Mesenchymal stem cell (in vitro differentiated cells and primary cell): ENCODE data around the gene ERC2.

Experiments
- DNase-seq: peaks from one replicate; pipeline ENCODE4 v3.0.0-alpha.2; 2013
- H2AFZ ChIP-seq: one replicate; pipeline ENCODE4 v1.6.1; 2013; ENCODE audit warnings: low read depth, mild to moderate bottlenecking, control low read depth, inconsistent platforms, low read length, moderate library complexity
- H2AK5ac ChIP-seq: 2 replicates; pipeline ENCODE4 v1.6.1; 2013; ENCODE audit warnings: low read length, moderate library complexity, mild to moderate bottlenecking, inconsistent platforms; ENCODE audit not compliant: severe bottlenecking
- H2BK120ac ChIP-seq: one replicate; pipeline ENCODE4 v1.6.1; 2013; ENCODE audit warnings: low read depth, mild to moderate bottlenecking, inconsistent platforms, low read length, moderate library complexity
- H2BK12ac ChIP-seq, 2 experiments: one replicate each; pipeline ENCODE4 v1.6.1; 2013; ENCODE audit warnings: inconsistent platforms in 2 of 2, low read length in 2 of 2, mild to moderate bottlenecking in 2 of 2, moderate library complexity in 2 of 2, control low read depth in 1 of 2
- H2BK15ac ChIP-seq: one replicate; pipeline ENCODE4 v1.6.1; 2013; ENCODE audit warnings: mild to moderate bottlenecking, low read depth, inconsistent platforms; ENCODE audit not compliant: poor library complexity, severe bottlenecking
- H2BK5ac ChIP-seq: 2 replicates; pipeline ENCODE4 v1.6.1; 2013; ENCODE audit warnings: low read depth, mild to moderate bottlenecking, low read length, control low read depth, inconsistent platforms; ENCODE audit not compliant: poor library complexity, severe bottlenecking
- H3K14ac ChIP-seq, 2 experiments: one replicate each; pipeline ENCODE4 v1.6.1; 2013; ENCODE audit warnings: inconsistent platforms in 2 of 2, low read length in 2 of 2, control low read depth in 1 of 2, mild to moderate bottlenecking in 1 of 2, moderate library complexity in 1 of 2
- H3K18ac ChIP-seq, 2 experiments: one replicate each; pipeline ENCODE4 v1.6.1; 2013; ENCODE audit warnings: inconsistent platforms in 2 of 2, low read length in 2 of 2, control low read depth in 1 of 2, low read depth in 1 of 2, mild to moderate bottlenecking in 1 of 2
- H3K23ac ChIP-seq, 2 experiments: one replicate each; pipeline ENCODE4 v1.6.1; 2013; ENCODE audit warnings: inconsistent platforms in 2 of 2, low read length in 2 of 2, mild to moderate bottlenecking in 2 of 2, moderate library complexity in 2 of 2, control low read depth in 1 of 2
- H3K27ac ChIP-seq: 2 replicates; pipeline ENCODE4 v1.5.1; 2013; ENCODE audit warnings: mild to moderate bottlenecking, moderate library complexity, low read length, control low read depth, inconsistent platforms; ENCODE audit not compliant: poor library complexity, severe bottlenecking
- H3K27me3 ChIP-seq, 2 experiments: 2 replicates each; pipeline versions ENCODE4 v1.6.1 to v1.7.0; 2013; ENCODE audit warnings: low read length in 2 of 2, mild to moderate bottlenecking in 2 of 2, moderate library complexity in 2 of 2, control low read depth in 1 of 2, inconsistent platforms in 1 of 2; ENCODE audit not compliant: control insufficient read depth in 1 of 2, insufficient read depth in 1 of 2
- H3K36me3 ChIP-seq, 2 experiments: 2 replicates each; pipeline versions ENCODE4 v1.6.1 to v1.7.0; 2013; ENCODE audit warnings: low read length in 2 of 2, control low read depth in 1 of 2, inconsistent platforms in 1 of 2, low read depth in 1 of 2, mild to moderate bottlenecking in 1 of 2; ENCODE audit not compliant: insufficient read depth in 2 of 2, control insufficient read depth in 1 of 2
- H3K4ac ChIP-seq, 2 experiments: one replicate each; pipeline ENCODE4 v1.6.1; 2013; ENCODE audit warnings: inconsistent platforms in 2 of 2, low read length in 2 of 2, mild to moderate bottlenecking in 2 of 2, moderate library complexity in 2 of 2, control low read depth in 1 of 2, low read depth in 1 of 2
- H3K4me1 ChIP-seq: 2 replicates; pipeline ENCODE4 v1.6.1; 2013; ENCODE audit warnings: low read depth, low read length, control low read depth; ENCODE audit not compliant: control insufficient read depth, insufficient read depth
- H3K4me2 ChIP-seq: 2 replicates; pipeline ENCODE4 v1.6.1; 2013; ENCODE audit warnings: low read length, mild to moderate bottlenecking, inconsistent platforms; ENCODE audit not compliant: poor library complexity, severe bottlenecking
- H3K4me3 ChIP-seq, 2 experiments: 2 replicates each; pipeline versions ENCODE4 v1.5.1 to v1.7.0; 2013; ENCODE audit warnings: low read length in 2 of 2, mild to moderate bottlenecking in 2 of 2, control low read depth in 1 of 2, low read depth in 1 of 2; ENCODE audit not compliant: insufficient read depth in 1 of 2
- H3K79me1 ChIP-seq: replicated peaks from 2 replicates; pipeline ENCODE4 v1.6.1; 2013; ENCODE audit warnings: mild to moderate bottlenecking, control low read depth, low read length, inconsistent platforms; ENCODE audit not compliant: poor library complexity, severe bottlenecking
- H3K9ac ChIP-seq: 2 replicates; pipeline ENCODE4 v1.7.0; 2013; ENCODE audit warnings: mild to moderate bottlenecking, low read length, moderate library complexity
- H3K9me3 ChIP-seq: 2 replicates; pipeline ENCODE4 v1.7.0; 2013; ENCODE audit warnings: mild to moderate bottlenecking, low read length; ENCODE audit not compliant: control insufficient read depth
- H4K8ac ChIP-seq: one replicate; pipeline ENCODE4 v1.6.1; 2013; ENCODE audit warnings: inconsistent platforms, mild to moderate bottlenecking, low read length, moderate library complexity
- H4K91ac ChIP-seq: one replicate; pipeline ENCODE4 v1.6.1; 2013; ENCODE audit warnings: mild to moderate bottlenecking, low read length, inconsistent platforms
- WGBS: methylation state at CpG from one replicate; pipeline ENCODE4 v1.1.7; 2013; ENCODE audit warnings: mixed read lengths; 5-methylcytosine and 5-hydroxymethylcytosine counted together

ERC2 gene

DNA sequence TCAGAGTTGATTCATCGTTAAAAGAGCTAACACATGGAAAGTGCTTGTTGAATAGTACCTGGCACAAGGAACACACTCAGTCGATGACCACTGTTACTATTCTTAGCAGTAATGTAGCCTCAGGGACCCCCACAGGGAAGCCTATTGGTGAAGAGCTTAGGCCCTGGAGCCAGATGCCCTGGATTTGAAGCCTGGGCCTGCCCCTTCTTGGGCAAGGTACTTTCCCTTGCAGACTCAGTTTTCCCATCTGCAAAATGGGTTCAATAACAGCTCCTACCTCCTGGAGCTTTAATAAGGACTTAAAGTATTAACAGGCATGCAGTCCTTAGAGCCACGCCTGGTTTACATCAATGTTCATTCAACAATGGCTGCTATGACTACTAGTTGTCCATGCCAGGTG lies 884.2 kb downstream of the ERC2 start:
- H3K4me2 ChIP-seq: no peak overlapping the region
- H2BK15ac ChIP-seq: no peak overlapping the region
- no peaks in the 10 kb centered on the region for H3K9me3 ChIP-seq
- H4K91ac ChIP-seq: no peak overlapping the region
- no peak overlapping the region for H3K14ac ChIP-seq
- H3K79me1 ChIP-seq: no peaks in the 10 kb centered on the region
- H3K23ac ChIP-seq: no peak overlapping the region
- no peak overlapping the region for H2AFZ ChIP-seq
- H4K8ac ChIP-seq: no peak overlapping the region
- no peak overlapping the region for H3K9ac ChIP-seq
- H2BK5ac ChIP-seq: no peak overlapping the region
- WGBS: 93% methylated on average over 3 of the region's 3 CpGs
- no peak overlapping the region for H3K27ac ChIP-seq
- no peaks in the 10 kb centered on the region for H3K4me1 ChIP-seq
- H2BK12ac ChIP-seq: no peak overlapping the region
- no peak overlapping the region for H2BK120ac ChIP-seq
- no peak overlapping the region for H3K18ac ChIP-seq
- DNase-seq: no peak
- H3K36me3 ChIP-seq: no peaks in the 10 kb centered on the region
- no peak overlapping the region for H3K4ac ChIP-seq
- H2AK5ac ChIP-seq: no peak overlapping the region
- H3K4me3 ChIP-seq: no peak overlapping the region
- peaks cover 4 to 58% of the 10 kb centered on the region in 2 experiments for H3K27me3 ChIP-seq

GRCh38 chr3:55583475-55583874 lies 884.8 kb downstream of the ERC2 start:
- Histone ChIP-seq H3K14ac (no peak overlapping the region), H3K9ac (no peak overlapping the region), H2AFZ (no peak overlapping the region), H2BK120ac (no peak overlapping the region), H3K9me3 (no peaks in the 10 kb centered on the region), H3K4me2 (no peak overlapping the region), H3K23ac (no peak overlapping the region), H3K79me1 (no peaks in the 10 kb centered on the region), H3K4me1 (no peaks in the 10 kb centered on the region), H2BK15ac (no peak overlapping the region), H3K36me3 (no peaks in the 10 kb centered on the region), H3K27ac (no peak overlapping the region), H2BK12ac (peak overlapping the region; percentile 15), H3K18ac (no peak overlapping the region), H2BK5ac (no peak overlapping the region), H3K4ac (no peak overlapping the region), H3K4me3 (no peak overlapping the region), H4K8ac (no peak overlapping the region), H3K27me3 (peaks cover 4 to 61% of the 10 kb centered on the region in 2 experiments), H2AK5ac (no peak overlapping the region), H4K91ac (no peak overlapping the region)
- DNase-seq: no peak
- WGBS: 60% methylated on average over 2 of the region's 3 CpGs

DNA sequence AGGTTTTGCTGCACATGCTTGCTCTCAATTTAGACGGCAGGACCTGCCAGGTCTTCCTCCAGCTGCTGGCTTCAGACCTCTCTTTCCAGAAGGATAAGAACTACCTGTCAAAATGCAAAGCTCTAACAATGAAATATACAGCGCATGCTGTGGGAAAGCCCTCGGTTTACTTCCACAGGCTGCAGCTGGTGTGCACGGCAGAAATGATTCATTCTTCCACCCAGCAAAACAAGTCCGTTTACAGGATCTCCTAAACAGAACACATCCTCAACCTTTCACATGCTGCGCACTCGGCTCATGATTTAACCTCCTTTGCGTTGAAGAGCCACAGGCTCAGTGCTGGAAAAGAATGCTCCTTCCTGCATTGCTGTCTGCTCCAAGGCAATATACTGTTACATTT lies 888.8 kb downstream of the ERC2 start:
- WGBS: 13% methylated on average over 8 of the region's 8 CpGs
- peaks cover 4 to 50% of the 10 kb centered on the region in 2 experiments for H3K27me3 ChIP-seq

DNA sequence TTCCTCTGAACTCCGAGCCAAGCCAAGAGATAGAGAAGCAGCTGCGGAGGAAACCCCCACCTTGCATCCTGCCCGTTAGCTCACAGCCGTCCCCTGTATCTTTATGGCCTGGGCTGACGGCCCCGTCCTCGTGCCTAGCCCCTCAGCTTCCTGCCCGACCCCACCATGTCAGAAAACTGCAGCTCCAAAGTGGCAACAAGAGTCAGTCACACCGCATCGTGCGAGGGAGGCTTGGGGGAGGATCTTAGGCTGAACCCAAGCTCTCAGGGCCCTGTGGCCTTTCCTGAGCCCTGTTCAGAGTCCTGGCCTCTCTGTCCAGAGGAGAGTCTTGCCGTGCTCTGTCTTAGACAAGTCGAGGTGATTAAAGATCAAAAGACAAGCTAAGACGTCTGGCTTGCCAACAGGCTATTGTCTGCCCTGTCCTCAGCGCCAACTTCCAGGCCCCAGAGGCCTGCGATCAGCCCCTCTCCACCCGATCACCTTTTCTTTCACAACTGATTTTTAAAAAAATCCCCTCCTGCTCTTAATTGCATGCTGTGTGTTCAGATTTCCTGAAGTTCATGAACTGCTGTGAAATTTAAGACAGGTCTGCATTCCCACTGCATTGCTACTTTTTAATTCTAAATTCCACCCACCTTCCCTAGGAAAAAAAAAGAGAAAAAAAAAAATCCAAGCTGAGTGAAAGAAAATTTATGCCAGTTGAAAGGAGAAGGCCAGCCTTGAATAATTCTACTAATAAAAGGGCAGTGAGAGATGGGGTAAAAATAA lies 891.5 kb downstream of the ERC2 start:
- peak overlapping the region; percentile 23 to 55 for H3K18ac ChIP-seq
- peak overlapping the region; percentile 56 to 89 for H3K4ac ChIP-seq
- no peak overlapping the region for H3K27ac ChIP-seq
- H3K4me2 ChIP-seq: no peak overlapping the region
- no peaks in the 10 kb centered on the region for H3K9me3 ChIP-seq
- 44% methylated on average over 17 of the region's 17 CpGs for WGBS
- no peak overlapping the region for H3K23ac ChIP-seq
- peak overlapping the region; percentile 75 for H2BK15ac ChIP-seq
- H3K9ac ChIP-seq: no peak overlapping the region
- H2AK5ac ChIP-seq: no peak overlapping the region
- peaks cover 10% of the 10 kb centered on the region for H3K4me1 ChIP-seq
- H3K36me3 ChIP-seq: no peaks in the 10 kb centered on the region
- H4K91ac ChIP-seq: peak overlapping the region; percentile 43
- no peak overlapping the region for H3K4me3 ChIP-seq
- peaks cover 4 to 34% of the 10 kb centered on the region in 2 experiments for H3K27me3 ChIP-seq
- H4K8ac ChIP-seq: peak overlapping the region; percentile 79
- DNase-seq: no peak
- peak overlapping the region; percentile 50 to 90 for H2BK12ac ChIP-seq
- peak overlapping the region; percentile 86 for H2AFZ ChIP-seq
- no peak overlapping the region for H2BK5ac ChIP-seq
- H2BK120ac ChIP-seq: no peak overlapping the region
- peak overlapping the region in 1 of 2 experiments; percentile 50 for H3K14ac ChIP-seq
- no peaks in the 10 kb centered on the region for H3K79me1 ChIP-seq

More for the DNA sequence above, 888.8 kb downstream of the ERC2 start:
- DNase-seq: peak; percentile 86
- Histone ChIP-seq H3K4me2 (no peak overlapping the region), H3K4ac (no peak overlapping the region), H3K23ac (no peak overlapping the region), H4K8ac (peak overlapping the region; percentile 9), H2BK12ac (no peak overlapping the region), H3K36me3 (no peaks in the 10 kb centered on the region), H3K9me3 (no peaks in the 10 kb centered on the region), H2BK5ac (no peak overlapping the region), H3K9ac (no peak overlapping the region), H3K4me3 (no peak overlapping the region), H4K91ac (no peak overlapping the region), H3K4me1 (peaks cover 6% of the 10 kb centered on the region), H3K79me1 (no peaks in the 10 kb centered on the region), H2BK15ac (no peak overlapping the region), H3K27ac (no peak overlapping the region), H2AK5ac (no peak overlapping the region), H3K14ac (no peak overlapping the region), H2AFZ (no peak overlapping the region), H3K18ac (no peak overlapping the region), H2BK120ac (no peak overlapping the region)
